ENCODE data around the gene COL4A5.
A peak's percentile ranks its signal among the peaks of the same experiment; 100 is the strongest.

Gene COL4A5

DNA sequence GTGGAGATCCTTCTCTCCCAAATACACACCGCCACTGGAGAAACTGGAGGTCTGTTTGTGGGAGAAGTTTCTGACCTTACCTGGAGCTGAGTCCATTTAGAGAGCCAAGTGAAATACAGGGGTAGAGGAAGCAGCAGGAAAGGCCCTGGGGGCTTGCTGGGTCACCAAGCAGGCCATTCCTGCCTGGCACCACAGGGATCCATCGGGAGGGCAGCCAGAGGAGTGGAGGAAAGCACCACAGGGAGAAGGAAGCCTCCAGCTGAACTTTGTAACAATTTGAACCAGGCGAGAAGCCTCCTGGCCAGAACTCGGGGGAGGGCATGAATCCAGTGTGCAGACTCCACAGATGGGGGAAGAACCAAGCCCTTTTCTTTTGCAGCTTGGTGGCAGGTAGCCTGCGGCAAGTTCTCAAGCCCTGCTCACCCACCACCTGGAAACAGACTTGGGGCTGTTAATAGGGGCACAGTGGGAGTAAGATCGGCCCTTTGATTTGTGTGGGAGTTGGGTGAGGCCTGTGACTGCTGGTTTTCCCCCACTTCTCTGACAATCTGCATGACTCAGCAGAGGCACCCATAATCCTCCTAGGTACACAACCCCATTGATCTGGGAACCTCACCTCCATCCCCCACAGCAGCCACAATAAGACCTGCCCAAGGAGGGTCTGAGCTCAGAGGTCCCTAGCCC lies 202.1 kb downstream of the COL4A5 start:
- DNase-seq (ENCODE audit: low spot score), result no peak

DNA sequence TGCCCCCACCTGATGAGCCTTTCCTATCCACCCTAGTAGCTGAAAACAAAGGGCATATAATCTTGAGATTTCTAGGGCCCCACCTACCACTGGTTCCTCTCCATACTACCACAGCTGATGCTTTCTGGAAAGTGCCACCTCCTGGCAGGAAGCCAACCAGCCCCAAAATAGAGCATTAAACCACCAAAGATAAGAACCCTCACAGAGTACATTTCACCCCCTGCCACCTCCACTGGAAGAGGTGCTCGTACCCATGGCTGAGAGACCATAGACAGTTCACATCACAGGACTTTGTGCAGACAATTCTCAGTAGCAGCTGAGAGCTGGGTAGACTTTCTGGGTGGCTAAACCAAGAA lies 202.6 kb downstream of the COL4A5 start:
- no peak for DNase-seq (ENCODE audit: low spot score)

DNA sequence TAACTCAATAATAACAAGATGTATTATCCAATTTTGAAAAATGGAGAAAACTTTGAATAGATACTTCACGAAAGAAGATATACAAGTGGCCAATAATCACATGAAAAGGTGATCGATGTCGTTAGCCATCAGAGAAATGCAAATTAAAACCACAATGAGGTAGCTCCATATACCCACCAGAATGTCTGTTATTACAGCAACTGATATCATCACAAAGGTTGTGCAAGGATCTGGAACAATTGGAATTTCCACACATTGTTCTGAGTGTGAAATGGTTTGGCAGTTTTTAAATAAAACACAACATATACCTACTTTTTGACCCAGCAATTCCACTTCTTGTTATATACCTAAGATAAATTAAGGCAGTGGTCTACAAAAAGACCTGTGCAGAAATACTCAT lies 225.1 kb downstream of the COL4A5 start:
- no peak for DNase-seq (ENCODE audit: low spot score)

DNA sequence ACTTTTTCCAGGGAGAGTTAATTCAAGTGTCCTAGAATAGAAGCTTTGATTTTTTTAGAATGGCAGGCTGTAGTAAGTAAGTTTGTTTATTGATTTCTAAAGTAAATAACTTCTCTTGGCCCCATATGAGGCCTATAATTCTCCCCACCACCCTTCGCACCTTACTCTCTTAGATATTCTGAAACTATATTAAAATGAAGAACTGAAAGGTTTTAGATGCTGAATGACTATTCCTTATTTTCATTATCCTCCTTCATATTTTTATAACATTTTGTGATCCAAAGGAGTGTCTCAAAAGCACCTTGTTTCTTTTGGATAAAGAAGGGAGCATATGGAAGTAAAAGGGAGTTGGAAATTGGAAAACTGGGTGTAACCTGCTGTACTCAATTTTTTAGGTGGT lies 226.5 kb downstream of the COL4A5 start:
- DNase-seq (ENCODE audit: low spot score), result no peak

DNA sequence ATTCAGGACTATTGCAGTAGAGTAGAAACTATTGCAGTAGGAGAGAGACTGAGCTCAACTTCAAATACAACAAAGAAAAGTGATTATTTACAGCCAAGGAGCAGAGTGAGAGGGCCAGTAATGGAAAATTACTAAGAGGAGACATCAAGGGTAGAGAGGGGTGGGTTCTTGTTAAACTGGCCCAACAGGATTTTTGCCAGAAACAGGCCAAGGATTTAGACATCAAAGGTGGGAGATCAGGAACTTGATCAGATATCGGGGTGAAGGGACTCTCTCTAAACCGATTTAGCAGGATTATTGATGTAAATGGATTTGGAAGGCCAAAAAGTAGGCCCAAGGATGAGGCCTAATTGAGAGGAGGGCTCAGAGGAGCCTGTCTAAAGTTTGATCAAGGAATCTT lies 231.9 kb downstream of the COL4A5 start:
- DNase-seq (ENCODE audit: low spot score), result no peak

DNA sequence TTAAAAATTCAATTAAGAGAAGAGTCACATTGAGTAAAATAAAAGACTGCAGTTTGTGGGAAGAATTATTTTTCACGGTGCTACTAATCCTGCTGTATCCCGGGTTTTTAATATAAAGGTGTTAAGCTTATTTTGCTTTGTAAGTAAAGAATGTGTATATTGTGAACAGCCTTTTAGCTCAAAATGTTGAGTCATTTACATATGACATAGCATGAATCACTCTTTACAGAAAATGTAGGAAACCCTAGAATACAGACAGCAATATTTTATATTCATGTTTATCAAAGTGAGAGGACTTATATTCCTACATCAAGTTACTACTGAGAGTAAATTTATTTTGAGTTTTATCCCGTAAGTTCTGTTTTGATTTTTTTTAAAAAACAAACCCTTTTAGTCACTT lies 257.1 kb downstream of the COL4A5 start:
- peak; percentile 17 for DNase-seq (ENCODE audit: low spot score)

GRCh38 chrX:108699368-108699767 lies 259.7 kb downstream of the COL4A5 start:
- peak; percentile 60 for DNase-seq (ENCODE audit: low spot score)

GRCh38 chrX:108701633-108702032 lies 262.0 kb downstream of the COL4A5 start:
- DNase-seq (ENCODE audit: low spot score), result no peak

- DNase-seq (ENCODE audit: low spot score), result no peak
Measured at GRCh38 chrX:108702530-108702929, 262.9 kb downstream of the COL4A5 start.

GRCh38 chrX:108704839-108705238 lies 265.2 kb downstream of the COL4A5 start:
- DNase-seq (ENCODE audit: low spot score), result no peak

- DNase-seq (ENCODE audit: low spot score), result no peak
Measured at GRCh38 chrX:108712886-108713285, 273.2 kb downstream of the COL4A5 start.

GRCh38 chrX:108722561-108722960 lies 282.9 kb downstream of the COL4A5 start:
- no peak for DNase-seq (ENCODE audit: low spot score)

DNA sequence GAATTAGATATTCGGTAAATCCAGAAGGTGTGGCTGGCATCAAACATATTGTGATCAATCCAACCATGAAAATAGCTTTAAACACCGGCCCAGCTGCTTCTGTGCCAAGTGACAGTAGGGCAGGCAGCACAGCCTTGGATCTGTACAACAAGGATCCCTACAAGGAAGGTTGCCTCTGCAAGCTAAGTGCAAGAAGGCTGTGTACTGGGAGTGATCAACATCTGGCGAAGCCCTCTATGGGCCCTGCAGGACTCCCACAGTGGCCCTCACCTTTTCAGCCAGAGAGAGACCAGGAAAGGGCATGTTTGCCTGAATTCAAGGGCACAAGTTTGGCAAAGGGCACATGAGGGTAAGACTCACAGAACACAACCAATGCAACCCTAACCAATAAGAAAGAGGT lies 287.1 kb downstream of the COL4A5 start:
- no peak for DNase-seq (ENCODE audit: low spot score)

- no peak for DNase-seq (ENCODE audit: low spot score)
Measured at GRCh38 chrX:108731153-108731552, 291.5 kb downstream of the COL4A5 start.

- DNase-seq (ENCODE audit: low spot score), result no peak
Measured at GRCh38 chrX:108732630-108733321, 293.1 kb downstream of the COL4A5 start.

DNA sequence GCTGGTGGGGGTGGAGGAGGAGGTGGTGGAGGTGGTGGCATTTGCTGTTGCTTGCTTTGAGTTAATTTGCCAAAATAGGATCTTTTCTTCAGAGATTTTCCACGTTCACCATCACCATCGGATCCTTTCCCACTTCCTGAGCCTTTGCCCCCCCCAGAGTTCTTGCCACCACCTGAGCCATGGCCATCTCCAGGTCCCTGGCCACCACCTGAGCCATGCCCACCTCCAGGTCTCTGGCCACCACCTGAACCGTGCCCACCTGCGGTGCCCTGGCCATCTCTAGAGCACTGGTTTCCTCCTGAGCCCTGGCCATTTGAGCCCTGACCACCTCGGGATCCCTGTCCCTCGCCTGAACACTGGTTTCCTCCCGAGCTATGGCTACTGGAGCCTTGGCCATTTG lies 294.8 kb downstream of the COL4A5 start:
- DNase-seq (ENCODE audit: low spot score), result no peak

- DNase-seq (ENCODE audit: low spot score), result no peak
Measured at GRCh38 chrX:108735091-108735678, 295.5 kb downstream of the COL4A5 start.

- DNase-seq (ENCODE audit: low spot score), result no peak
Measured at GRCh38 chrX:108735679-108736508, 296.3 kb downstream of the COL4A5 start.

GRCh38 chrX:108736509-108737479 lies 297.2 kb downstream of the COL4A5 start, which contains the start of gene IRS4:
TSS of gene IRS4 (minus strand) at chrX:108736563.
- DNase-seq (ENCODE audit: low spot score), result no peak

- no peak for DNase-seq (ENCODE audit: low spot score)
Measured at GRCh38 chrX:108737754-108738153, 298.1 kb downstream of the COL4A5 start.

DNA sequence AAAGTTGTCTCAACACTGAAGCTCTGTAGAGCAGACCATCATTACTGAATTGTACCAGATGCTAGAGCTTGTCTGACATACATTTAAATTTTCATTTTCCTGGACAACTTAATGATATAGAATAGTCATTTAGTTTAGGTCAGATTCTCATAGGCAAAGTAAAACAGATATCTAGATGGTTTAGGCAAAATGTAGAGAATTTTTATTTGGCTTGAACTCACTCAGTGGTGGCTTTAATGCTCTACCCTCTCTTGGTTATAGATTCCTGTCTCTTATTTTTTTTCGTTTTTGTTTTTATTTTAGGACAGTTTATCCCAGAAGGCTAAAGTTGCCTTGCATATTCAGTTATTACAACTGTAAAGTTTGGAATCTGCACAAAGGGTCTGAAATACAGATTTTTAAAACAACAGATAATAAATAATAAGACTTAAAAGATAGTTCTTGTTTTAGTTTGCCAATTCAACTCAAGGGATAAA lies 300.7 kb downstream of the COL4A5 start:
- no peak for DNase-seq (ENCODE audit: low spot score)
